ENCODE measurements around the gene CSNK1E. TPM values are rescaled to one million over a fixed set of nuclear protein-coding genes. Genes with fewer than 3 reads are reported as not detected.

The CSNK1E gene
- total and polyA plus RNA-seq, 7 donors: 33.4 to 193 (median 50.1) TPM

GRCh38 chr22:38273135-38273826, 44.0 kb downstream of the CSNK1E start:
- Histone ChIP-seq H3K27me3 (ENCODE audit: insufficient read depth in 3 of 3, low read length in 2 of 3) (no peaks in the 10 kb centered on the region), H3K9me3 (no peaks in the 10 kb centered on the region), H3K4me1 (peaks cover 41% of the 10 kb centered on the region), H3K4me3 (peak overlapping the region; percentile 90), H3K27ac (peak overlapping the region; percentile 87), H3K36me3 (ENCODE audit: insufficient read depth in 1 of 2, low read depth in 1 of 2) (no peaks in the 10 kb centered on the region)
- ATAC-seq (peak in 2 of 4 donors; percentile 27 to 41), DNase-seq (no peak)
- no peak for TF ChIP-seq CTCF (IDR thresholded peaks at IDR 0.05)
- intact Hi-C loops (cut with DNase I): loop anchor here in 1 of 2 donors (5.0 kb wide), 1 partner anchor 44 kb away; the partner anchor contains the start of gene CSNK1E
- 4 to 11% (median 5%) methylated on average over 26 of the region's 26 CpGs for WGBS, 3 donors

GRCh38 chr22:38272373-38273134, 44.7 kb downstream of the CSNK1E start, which contains the start of gene TMEM184B:
TSS of gene TMEM184B (minus strand) at chr22:38273010. CDS start at chr22:38247961, 25,049 bp downstream.
- no peak for TF ChIP-seq CTCF (IDR thresholded peaks at IDR 0.05)
- Histone ChIP-seq H3K4me3 (peak within 1 kb of the TSS; percentile 90), H3K36me3 (ENCODE audit: insufficient read depth in 1 of 2, low read depth in 1 of 2) (no peaks in the 10 kb centered on the region), H3K27me3 (ENCODE audit: insufficient read depth in 3 of 3, low read length in 2 of 3) (no peaks in the 10 kb centered on the region), H3K9me3 (no peaks in the 10 kb centered on the region), H3K4me1 (peaks cover 42% of the 10 kb centered on the region), H3K27ac (peak within 1 kb of the TSS; percentile 87)
- DNase-seq: peak; percentile 86 to 90
- WGBS, 3 donors: 0 to 2% (median 1%) methylated on average over 23 to 97 of the region's 97 CpGs
- intact Hi-C loops (cut with DNase I): loop anchor here in 1 of 2 donors (5.0 kb wide), 1 partner anchor 45 kb away; the partner anchor contains the start of gene CSNK1E
- ATAC-seq: peak; percentile 91 to 95 (median 93)

GRCh38 chr22:38271927-38272372, 45.3 kb downstream of the CSNK1E start:
- DNase-seq (no peak), ATAC-seq (peak in 3 of 4 donors; percentile 4 to 15 (median 9))
- peak overlapping the region; percentile 90 for H3K4me3 ChIP-seq
- intact Hi-C loops (cut with DNase I): loop anchor here in 1 of 2 donors (5.0 kb wide), 1 partner anchor 45 kb away; the partner anchor contains the start of gene CSNK1E
- H3K4me1 ChIP-seq: peaks cover 44% of the 10 kb centered on the region
- H3K9me3 ChIP-seq: no peaks in the 10 kb centered on the region
- 11 to 12% (median 11%) methylated on average over 7 of the region's 7 CpGs for WGBS, 3 donors
- H3K36me3 ChIP-seq (ENCODE audit: insufficient read depth in 1 of 2, low read depth in 1 of 2): no peaks in the 10 kb centered on the region
- H3K27me3 ChIP-seq (ENCODE audit: insufficient read depth in 3 of 3, low read length in 2 of 3): no peaks in the 10 kb centered on the region
- peak overlapping the region; percentile 87 for H3K27ac ChIP-seq
- no peak for TF ChIP-seq CTCF (IDR thresholded peaks at IDR 0.05)

- ATAC-seq (no peak), DNase-seq (no peak)
- Histone ChIP-seq H3K27ac (peak overlapping the region; percentile 87), H3K4me1 (peaks cover 41% of the 10 kb centered on the region), H3K27me3 (ENCODE audit: insufficient read depth in 3 of 3, low read length in 2 of 3) (no peaks in the 10 kb centered on the region), H3K9me3 (no peaks in the 10 kb centered on the region), H3K4me3 (peak overlapping the region; percentile 90), H3K36me3 (ENCODE audit: insufficient read depth in 1 of 2, low read depth in 1 of 2) (no peaks in the 10 kb centered on the region)
- 67 to 79% (median 73%) methylated on average over 7 of the region's 7 CpGs for WGBS, 3 donors
- intact Hi-C loops (cut with DNase I): loop anchor here in 1 of 2 donors (5.0 kb wide), 1 partner anchor 46 kb away; the partner anchor contains the start of gene CSNK1E
- no peak for TF ChIP-seq CTCF (IDR thresholded peaks at IDR 0.05)
These were observed 46.1 kb downstream of the CSNK1E start for GRCh38 chr22:38271101-38271500.

Measured in psoas muscle (tissue), 8 donors.